HCT116 (cell line): ENCODE measurements around the gene CPNE9.

ENCODE experiments used
- EGR1 ChIP-seq: IDR thresholded peaks from 2 replicates; pipeline ENCODE4 v1.6.1; 2012; ENCODE audit warnings: low read depth
- EZH2 ChIP-seq: fragments of 200-600 bp; sonication (generic); IDR thresholded peaks from 2 replicates; pipeline ENCODE4 v1.6.1; 2017; ENCODE audit warnings: antibody characterized with exemption, mixed run types
- JUND ChIP-seq: IDR thresholded peaks from 2 replicates; pipeline ENCODE4 v1.6.1; 2012
- POLR2A ChIP-seq: IDR thresholded peaks from 2 replicates; pipeline ENCODE4 v1.7.0; 2011; ENCODE audit warnings: borderline replicate concordance; ENCODE audit not compliant: insufficient read depth, insufficient read length; ENCODE audit errors: extremely low read depth
- POLR2AphosphoS5 ChIP-seq: IDR thresholded peaks from 2 replicates; pipeline ENCODE4 v1.6.1; 2011; ENCODE audit warnings: mild to moderate bottlenecking, low read depth, low read length, moderate library complexity
- YY1 ChIP-seq: IDR thresholded peaks from 2 replicates; pipeline ENCODE4 v1.6.1; 2011; ENCODE audit warnings: low read length, low read depth, moderate library complexity, mild to moderate bottlenecking; ENCODE audit not compliant: insufficient replicate concordance; ENCODE audit errors: extremely low read depth
- TF ChIP-seq, protein P1 (sequence below), 3 experiments: fragments of 200-600 bp in 1 of 3; sonication (generic) in 1 of 3; IDR thresholded peaks in 2 of 3; conservative IDR thresholded peaks in 1 of 3; 2 replicates each; pipeline ENCODE4 v1.5.1; 2012 to 2017; ENCODE audit warnings: low read depth in 2 of 3, low read length in 2 of 3, antibody characterized with exemption in 1 of 3, borderline replicate concordance in 1 of 3, control low read depth in 1 of 3, mild to moderate bottlenecking in 1 of 3, mixed read lengths in 1 of 3, mixed run types in 1 of 3, moderate library complexity in 1 of 3; ENCODE audit not compliant: insufficient read depth in 1 of 3
- TF ChIP-seq, protein P2 (sequence below): IDR thresholded peaks from 2 replicates; pipeline ENCODE4 v1.6.1; 2012; ENCODE audit warnings: low read depth
- TF ChIP-seq, protein P3 (sequence below): IDR thresholded peaks from 2 replicates; pipeline ENCODE4 v1.6.1; 2011; ENCODE audit warnings: mild to moderate bottlenecking, low read length, moderate library complexity; ENCODE audit not compliant: insufficient replicate concordance; ENCODE audit errors: extremely low read depth

DNA sequence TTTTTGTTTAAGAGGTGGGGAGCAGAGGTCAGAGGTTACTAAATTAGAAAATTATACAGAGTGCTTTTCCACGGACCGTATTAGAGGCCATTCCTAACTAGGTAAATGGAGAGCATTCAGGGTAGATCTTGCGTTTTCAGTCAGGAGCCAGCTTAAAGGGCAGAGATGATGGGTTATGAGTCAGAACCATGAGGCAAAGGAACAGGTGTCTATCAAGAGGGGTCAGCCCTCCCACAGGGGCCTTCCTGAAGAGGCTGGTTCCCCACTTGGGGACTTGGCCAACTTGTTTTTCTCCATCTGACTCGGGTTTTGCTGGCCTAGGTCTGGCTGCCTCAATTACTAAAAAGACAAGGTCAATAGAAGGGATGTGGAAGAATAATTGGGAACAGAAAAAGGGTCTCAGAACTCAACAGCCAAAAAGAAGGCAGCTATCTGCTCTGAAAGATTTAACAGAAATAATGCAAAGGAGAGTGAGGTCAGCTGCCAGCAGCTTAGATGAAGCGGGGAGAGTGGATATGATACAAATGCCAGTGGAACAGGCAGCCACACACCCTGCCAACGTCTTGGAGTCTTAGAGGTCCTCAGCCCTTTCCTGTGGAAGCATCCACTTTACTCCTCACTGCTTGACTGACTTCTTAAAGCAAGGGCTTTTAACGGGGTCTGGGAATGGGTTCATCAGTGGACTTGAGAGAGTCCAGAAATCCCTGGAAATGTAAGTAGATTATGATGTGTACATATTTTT is 36.8 kb upstream of the CPNE9 start:
- TF ChIP-seq, protein P1, sequence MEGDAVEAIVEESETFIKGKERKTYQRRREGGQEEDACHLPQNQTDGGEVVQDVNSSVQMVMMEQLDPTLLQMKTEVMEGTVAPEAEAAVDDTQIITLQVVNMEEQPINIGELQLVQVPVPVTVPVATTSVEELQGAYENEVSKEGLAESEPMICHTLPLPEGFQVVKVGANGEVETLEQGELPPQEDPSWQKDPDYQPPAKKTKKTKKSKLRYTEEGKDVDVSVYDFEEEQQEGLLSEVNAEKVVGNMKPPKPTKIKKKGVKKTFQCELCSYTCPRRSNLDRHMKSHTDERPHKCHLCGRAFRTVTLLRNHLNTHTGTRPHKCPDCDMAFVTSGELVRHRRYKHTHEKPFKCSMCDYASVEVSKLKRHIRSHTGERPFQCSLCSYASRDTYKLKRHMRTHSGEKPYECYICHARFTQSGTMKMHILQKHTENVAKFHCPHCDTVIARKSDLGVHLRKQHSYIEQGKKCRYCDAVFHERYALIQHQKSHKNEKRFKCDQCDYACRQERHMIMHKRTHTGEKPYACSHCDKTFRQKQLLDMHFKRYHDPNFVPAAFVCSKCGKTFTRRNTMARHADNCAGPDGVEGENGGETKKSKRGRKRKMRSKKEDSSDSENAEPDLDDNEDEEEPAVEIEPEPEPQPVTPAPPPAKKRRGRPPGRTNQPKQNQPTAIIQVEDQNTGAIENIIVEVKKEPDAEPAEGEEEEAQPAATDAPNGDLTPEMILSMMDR (IDR thresholded peaks at IDR 0.05 in 2 of 3, conservative IDR thresholded peaks at IDR 0.05 in 1 of 3; ENCODE audit: borderline replicate concordance in 1 of 3, insufficient read depth in 1 of 3, low read depth in 2 of 3, low read length in 2 of 3): no peak
- TF ChIP-seq EGR1 (no peak), POLR2AphosphoS5 (no peak), POLR2A (no peak), JUND (no peak), YY1 (no peak), EZH2 (no peak)
- TF ChIP-seq, protein P2, sequence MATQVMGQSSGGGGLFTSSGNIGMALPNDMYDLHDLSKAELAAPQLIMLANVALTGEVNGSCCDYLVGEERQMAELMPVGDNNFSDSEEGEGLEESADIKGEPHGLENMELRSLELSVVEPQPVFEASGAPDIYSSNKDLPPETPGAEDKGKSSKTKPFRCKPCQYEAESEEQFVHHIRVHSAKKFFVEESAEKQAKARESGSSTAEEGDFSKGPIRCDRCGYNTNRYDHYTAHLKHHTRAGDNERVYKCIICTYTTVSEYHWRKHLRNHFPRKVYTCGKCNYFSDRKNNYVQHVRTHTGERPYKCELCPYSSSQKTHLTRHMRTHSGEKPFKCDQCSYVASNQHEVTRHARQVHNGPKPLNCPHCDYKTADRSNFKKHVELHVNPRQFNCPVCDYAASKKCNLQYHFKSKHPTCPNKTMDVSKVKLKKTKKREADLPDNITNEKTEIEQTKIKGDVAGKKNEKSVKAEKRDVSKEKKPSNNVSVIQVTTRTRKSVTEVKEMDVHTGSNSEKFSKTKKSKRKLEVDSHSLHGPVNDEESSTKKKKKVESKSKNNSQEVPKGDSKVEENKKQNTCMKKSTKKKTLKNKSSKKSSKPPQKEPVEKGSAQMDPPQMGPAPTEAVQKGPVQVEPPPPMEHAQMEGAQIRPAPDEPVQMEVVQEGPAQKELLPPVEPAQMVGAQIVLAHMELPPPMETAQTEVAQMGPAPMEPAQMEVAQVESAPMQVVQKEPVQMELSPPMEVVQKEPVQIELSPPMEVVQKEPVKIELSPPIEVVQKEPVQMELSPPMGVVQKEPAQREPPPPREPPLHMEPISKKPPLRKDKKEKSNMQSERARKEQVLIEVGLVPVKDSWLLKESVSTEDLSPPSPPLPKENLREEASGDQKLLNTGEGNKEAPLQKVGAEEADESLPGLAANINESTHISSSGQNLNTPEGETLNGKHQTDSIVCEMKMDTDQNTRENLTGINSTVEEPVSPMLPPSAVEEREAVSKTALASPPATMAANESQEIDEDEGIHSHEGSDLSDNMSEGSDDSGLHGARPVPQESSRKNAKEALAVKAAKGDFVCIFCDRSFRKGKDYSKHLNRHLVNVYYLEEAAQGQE: no peak
- TF ChIP-seq, protein P3, sequence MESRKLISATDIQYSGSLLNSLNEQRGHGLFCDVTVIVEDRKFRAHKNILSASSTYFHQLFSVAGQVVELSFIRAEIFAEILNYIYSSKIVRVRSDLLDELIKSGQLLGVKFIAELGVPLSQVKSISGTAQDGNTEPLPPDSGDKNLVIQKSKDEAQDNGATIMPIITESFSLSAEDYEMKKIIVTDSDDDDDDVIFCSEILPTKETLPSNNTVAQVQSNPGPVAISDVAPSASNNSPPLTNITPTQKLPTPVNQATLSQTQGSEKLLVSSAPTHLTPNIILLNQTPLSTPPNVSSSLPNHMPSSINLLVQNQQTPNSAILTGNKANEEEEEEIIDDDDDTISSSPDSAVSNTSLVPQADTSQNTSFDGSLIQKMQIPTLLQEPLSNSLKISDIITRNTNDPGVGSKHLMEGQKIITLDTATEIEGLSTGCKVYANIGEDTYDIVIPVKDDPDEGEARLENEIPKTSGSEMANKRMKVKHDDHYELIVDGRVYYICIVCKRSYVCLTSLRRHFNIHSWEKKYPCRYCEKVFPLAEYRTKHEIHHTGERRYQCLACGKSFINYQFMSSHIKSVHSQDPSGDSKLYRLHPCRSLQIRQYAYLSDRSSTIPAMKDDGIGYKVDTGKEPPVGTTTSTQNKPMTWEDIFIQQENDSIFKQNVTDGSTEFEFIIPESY: no peak
